HG03354 (cell line): ENCODE results near the gene SCARB2.
"Not testable (repeated sequence)": the region's sequence is repeated elsewhere in the genome, so short reads cannot be mapped to it uniquely, and the experiment has no call there.

Experiments
- ATAC-seq: cut with Tn5 transposase; IDR thresholded peaks from one replicate; pipeline ENCODE4 v1.9.1; 2021; ENCODE audit warnings: mild to moderate bottlenecking; ENCODE audit not compliant: unreplicated experiment, poor library complexity, severe bottlenecking

Gene SCARB2, protein sequence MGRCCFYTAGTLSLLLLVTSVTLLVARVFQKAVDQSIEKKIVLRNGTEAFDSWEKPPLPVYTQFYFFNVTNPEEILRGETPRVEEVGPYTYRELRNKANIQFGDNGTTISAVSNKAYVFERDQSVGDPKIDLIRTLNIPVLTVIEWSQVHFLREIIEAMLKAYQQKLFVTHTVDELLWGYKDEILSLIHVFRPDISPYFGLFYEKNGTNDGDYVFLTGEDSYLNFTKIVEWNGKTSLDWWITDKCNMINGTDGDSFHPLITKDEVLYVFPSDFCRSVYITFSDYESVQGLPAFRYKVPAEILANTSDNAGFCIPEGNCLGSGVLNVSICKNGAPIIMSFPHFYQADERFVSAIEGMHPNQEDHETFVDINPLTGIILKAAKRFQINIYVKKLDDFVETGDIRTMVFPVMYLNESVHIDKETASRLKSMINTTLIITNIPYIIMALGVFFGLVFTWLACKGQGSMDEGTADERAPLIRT

DNA sequence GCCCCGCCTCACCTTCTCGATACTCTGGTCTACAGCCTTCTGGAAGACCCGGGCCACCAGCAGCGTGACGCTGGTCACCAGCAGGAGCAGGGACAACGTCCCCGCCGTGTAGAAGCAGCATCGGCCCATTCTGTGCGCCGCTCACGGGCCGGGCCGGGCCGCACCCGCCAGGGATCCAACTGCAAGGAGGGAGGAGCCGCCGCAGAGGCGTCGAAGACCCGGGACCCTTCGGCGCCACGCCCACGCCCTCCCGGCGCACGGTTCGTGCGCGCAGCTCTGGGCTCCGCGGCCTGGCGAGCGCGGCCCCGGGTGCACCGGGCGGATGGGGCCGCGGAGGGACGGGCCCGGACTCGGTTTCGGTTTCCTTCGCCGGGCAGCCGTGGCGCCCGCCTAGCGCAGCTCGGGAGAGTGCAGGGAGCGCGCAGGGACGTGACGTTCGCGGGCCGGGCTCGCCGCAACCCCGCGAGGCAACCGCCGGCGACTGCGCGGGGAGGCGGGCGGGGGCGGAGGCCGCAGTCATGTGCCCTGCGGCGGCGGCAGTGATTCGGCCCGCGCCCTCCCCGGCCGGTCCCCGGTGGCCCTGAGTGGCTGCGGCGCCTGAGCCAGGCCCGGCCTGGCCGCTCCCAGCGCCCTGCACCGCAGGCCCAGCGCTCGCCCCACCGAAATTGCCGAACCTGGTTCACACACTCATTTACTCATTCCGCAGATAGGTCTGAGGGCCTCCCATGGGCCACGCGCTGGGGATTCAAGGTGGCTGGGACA lies at the start of gene SCARB2:
Gene SCARB2, minus strand, starts transcription at position 410 of the 762 bp plus-strand sequence. Its CDS starts 281 bp downstream, at position 129.
- peak; percentile 79 for ATAC-seq

DNA sequence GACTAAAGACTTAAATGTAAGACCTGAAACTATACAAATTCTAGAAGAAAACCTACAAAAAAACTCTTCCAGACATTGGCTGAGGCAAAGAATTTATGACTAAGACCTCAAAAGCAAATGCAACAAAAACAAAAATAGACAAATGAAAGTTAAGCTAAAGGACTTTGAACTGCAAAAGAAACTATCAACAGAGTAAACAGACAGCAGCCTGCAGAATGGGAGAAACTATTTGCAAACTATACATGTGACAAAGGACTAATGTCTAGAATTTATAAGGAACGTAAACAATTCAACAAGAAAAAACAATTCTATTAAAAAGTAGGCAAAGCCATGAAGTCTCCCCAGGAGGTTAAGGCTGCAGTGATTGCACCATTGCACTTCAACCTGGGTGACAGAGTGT lies 46.9 kb upstream of the SCARB2 start:
- no peak for ATAC-seq

DNA sequence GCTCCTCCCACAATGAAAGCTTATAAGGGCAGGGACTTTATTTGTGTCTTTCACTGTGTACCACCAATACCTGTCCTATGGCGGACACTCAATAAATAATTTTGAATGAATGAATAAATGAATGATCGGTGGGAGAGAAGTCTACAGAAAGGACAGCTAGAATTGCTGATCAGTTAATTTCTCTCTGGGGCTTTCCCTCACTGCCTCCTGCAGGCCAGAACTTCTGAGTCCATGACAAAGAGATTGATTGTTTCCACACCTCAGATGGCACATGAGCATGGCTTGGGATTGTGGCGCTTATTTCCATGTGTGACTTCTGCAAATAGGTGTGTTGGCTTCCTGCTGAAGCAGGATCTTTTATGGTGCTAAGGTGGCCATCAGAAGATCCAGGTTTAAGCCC lies 44.2 kb upstream of the SCARB2 start:
- no peak for ATAC-seq

DNA sequence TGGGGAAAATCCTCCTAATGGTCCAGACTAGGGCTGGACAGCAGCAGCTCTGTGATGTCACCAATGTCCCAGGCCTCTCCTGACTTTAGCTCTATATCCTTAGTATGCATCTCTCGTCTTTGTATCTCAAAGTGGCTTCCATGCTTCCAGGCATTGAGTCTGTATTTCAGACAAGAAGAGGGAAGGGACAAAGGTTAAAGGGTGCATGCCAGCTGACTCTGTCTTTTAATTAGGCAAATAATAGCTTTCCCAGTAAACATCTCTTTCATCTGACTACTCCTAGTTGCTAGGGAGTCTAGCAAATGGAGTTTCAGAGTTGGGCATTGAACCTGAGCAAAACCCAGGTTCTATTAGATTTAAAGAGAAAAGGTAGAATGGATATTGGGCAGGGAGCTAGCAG lies 43.3 kb upstream of the SCARB2 start:
- ATAC-seq = no peak

DNA sequence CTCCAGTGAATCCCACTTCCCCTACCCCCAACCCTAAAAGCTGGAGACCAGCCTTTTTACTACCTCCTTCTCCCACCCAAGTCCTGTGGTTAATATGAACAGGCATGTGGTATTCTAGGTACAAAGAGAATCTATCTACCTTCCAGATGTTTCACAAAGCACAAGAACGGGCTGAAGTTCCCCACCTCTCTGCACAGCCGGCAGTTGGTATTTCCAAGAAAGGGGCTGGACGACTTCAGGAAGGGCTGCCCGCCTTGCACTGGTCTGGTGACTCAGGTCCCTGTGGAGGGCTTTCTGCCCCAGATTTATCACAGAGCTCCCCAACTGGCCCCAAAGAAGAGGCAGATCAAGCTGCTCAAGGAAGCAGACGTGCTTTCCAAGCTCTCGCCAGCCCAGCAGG lies 42.4 kb upstream of the SCARB2 start:
- ATAC-seq = no peak

DNA sequence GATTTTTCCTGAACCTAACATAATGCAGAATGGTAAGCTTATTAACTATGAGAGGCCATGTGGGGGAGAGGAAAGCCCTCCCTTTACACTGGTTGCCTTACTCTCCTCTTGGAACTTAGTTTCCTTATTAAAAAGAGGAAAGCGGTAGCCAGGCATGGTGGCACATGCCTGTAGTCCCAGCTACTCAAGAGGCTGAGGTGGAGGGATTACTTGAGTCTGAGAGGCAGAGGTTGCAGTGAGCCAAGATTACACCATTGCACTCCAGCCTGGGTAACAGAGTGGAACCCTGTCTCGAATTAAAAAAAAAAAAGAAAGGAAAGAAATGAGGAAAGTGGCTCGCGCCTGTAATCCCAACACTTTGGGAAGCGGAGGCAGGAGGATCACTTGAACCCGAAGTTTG lies 39.9 kb upstream of the SCARB2 start:
- ATAC-seq = no peak

DNA sequence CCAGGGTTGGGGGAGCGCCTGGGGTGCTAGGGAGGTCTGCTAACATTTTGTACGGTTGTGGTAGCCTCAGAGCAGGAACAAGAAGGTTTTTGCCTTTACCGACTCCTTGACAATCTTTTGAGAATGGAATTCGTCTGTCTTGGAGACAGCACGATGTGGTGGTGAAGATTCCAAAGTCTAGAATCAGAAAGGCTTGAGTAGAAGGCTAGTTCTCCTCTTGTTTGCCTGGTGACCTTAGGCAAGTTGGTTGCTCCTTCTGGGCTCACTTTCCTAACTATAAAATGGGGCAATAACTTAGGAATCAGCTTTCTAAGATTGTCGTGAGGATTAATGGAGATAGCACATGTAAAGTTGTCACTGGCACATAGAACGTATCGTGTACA lies 38.6 kb upstream of the SCARB2 start:
- ATAC-seq = no peak

DNA sequence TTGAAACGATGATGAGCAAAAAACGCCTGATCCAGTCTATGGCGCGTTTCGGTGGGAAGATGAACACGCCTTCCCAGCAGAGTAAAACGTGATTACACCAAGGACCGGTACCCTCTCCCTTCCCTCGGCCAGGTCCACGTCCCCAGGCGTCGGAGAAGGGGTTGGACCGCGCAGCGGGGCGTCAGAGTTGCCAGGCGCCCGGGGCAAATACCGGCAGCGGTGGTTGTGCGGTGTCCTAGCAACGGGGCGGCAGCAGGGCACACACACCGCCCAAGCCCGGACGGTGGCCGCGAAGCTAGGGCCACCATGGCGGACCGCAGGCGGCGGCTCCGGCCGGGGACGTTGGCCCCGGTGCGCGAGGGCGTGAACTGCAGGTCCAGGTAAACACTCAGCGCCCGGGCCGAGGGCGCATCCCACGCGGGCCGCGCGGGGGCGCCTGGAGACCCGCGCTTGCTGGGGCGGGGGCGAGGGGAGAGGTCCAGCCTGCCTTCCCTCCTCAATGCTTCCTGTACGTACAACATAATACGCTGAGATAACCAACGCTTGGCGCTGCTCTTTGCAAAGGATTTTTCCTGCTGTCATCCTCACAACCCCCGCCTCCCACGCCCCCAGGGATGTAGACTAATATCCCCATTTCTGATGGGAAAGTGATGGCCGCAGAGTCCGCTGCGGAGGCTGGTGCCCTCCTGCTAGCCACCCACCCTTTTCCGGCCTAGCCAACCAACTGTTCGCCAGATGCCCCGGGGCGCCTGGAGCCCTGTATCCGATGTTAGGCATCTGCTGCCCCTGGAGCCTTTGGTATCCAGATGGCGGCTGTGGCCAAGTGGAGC lies 38.0 kb upstream of the SCARB2 start, which contains the start of gene FAM47E:
Gene FAM47E, plus strand, starts transcription at position 281 of the 830 bp plus-strand sequence. Its CDS starts 26 bp downstream, at position 307.
- peak; percentile 71 for ATAC-seq

DNA sequence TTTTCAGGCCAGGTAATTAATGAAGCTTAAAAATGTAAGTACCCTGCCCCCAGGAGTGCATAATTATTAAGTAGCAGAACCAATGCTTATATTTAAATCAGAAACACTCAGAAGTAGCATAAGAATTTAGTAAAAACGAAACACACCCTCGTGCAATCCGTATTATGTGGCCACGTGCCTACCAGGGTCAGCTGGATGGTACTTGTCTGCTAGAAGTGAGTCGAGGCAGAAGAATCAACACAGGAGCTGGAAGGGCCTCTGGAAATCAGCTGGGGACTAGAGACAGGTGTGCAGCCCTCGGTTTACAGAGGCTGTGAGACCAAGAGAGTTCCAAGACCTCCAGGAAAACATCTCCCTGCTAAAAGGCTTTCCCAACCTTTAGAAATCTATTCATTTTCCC lies 37.3 kb upstream of the SCARB2 start:
- ATAC-seq = no peak

DNA sequence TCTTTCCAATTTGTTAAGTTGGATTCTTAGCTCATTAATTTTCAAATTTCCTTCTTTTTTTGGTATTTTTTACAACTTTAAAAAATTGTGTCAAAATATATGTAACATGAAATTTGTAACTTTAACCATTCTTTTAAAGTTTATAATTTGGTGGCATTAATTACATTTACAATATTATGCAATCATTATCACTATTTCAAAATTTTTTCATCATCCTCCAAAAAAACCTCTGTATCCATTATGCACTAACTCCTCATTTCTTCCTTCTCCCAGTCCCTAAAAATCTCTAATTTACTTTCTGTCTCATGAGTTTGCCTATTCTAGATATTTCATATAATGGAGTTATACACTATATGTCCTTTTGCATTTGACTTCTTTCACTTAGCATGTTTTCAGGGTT lies 33.2 kb upstream of the SCARB2 start:
- no peak for ATAC-seq

DNA sequence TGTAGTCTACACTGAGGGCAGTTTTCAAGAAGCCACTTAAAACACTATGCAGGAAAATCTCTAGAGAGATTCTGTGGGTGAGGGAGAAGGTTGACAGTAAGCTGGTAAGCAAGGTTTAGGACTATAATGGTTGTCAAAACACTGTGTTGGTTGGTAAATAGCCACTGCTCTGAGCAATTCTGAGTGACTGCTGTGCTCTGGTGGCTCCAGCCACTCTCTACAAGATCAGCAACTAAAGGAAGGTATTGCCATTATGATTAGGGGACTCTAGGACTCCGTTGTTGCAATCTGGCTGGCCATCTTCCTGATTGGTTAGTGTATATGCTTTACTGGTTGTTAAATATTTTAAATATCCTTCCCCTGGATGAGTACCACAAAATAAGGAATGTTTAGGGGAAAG lies 32.4 kb upstream of the SCARB2 start:
- no peak for ATAC-seq

DNA sequence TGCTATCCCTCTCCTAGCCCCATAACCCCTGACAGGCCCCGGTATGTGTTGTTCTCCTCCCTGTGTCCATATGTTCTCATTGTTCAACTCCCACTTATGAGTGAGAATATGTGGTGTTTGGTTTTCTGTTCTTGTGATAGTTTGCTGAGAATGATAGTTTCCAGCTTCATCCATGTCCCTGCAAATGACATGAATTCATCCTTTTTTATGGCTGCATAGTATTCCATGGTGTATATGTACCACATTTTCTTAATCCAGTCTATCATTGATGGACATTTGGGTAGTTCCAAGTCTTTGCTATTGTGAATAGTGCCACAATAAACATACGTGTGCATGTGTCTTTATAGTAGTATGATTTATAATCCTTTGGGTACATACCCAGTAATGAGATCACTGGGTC lies 30.3 kb upstream of the SCARB2 start:
- ATAC-seq = not testable (repeated sequence)

DNA sequence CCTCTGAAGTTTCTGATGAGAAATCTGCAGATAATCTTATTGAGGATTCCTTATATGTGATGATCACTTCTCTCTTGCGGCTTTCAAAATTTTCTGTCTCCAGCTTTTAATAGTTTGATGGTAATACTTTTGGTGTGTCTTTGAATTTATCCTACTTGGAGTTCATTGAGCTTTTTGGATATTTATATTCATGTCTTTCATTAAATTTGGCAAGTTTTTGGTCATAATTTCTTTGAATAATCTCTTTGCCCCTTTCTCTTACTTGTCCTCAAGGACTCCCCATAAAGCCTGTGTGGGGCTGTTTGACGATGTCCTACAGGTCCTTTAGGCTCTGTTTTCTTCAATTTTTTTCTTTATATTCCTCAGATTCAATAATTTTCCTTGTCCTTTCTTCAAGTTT lies 26.6 kb upstream of the SCARB2 start:
- ATAC-seq = no peak

DNA sequence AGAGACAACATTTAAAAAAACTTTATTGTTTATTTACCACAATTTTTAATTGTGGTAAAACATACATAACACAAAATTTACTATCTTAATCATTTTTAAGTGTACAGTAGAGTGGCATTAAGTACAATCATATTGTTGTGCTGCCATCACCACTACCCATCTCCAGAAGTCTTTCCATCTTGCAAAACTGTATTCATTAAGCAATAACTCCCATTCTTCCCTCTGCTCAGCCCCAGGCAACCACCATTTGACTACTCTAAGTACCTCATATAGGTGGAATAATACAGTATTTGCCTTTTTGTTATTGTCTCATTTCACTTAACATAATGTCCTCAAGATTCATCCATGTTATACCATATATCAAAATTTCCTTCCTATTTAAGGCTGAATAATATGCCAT lies 25.1 kb upstream of the SCARB2 start:
- no peak for ATAC-seq

DNA sequence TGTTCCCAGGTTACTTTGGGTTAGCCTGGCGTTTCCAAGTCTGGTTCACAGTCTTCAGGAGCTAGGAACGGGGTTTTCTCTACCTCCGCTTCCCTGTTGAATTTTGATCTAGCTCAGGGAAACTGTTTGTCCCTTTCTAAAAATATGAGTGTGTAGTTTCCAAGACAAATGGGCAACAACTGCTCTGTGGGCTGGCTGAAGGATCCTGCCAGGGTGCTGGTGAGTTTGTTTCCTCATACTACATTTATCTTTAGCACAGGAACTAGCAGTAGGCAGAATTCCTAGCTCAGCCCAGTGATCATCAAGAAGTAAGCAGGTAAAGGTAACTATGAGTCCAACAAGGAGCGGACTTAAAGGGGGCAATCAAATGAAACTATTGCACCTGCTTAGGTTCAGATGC lies 24.6 kb upstream of the SCARB2 start:
- ATAC-seq = no peak

DNA sequence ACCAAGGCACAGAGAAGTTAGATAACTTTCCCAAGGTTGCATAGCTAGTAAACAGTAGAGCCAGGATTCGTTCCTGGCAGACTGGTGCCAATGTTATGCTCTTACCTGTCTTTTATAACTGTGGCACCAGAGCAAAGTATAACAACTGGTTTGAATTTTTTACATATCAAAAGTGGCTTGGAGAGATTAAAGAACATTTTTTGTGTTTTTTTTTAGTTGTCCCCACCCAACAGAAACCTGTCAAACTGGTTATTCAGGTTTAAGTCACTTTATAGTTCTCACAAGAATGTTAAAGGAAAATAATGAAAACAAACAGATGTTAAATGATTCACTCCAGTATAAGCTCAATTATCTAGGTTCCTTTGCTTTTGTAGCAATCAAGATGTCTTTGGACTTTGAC lies 22.3 kb upstream of the SCARB2 start:
- no peak for ATAC-seq

DNA sequence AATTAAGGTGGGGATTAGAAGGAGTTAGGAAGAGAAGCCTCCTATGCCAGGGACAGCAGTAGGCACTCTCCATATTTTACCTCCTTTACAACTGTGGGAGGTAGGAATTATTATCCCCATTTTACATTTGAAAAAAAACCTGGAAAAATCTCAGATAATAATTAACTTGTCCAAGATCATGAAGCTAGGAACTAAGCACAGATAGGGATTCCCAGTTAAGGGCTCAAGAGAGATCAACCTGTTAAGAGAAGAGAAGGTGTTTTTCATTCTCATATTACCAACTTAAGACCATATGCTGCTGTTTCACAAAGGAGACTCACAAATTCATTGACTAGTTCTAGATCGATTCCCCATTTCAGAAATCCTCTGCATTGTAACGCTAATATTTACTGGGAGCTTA lies 21.8 kb upstream of the SCARB2 start:
- ATAC-seq = no peak

DNA sequence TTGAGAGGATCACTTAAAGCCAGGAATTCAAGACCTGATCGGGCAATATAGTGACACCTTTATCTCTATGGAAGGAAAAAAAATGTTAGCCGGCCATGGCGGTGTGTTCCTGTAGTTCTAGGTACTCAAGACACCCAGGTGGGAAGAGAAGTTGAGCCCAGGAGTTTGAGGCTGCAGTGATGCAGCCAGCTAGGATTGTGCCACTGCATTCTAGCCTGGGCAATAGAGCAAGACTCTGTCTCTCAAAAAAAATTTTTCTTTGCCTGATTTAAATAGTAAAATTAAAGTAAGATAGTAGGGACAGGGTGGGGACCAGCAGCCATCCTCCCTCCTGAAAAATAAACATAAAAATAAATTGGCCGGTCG lies 21.0 kb upstream of the SCARB2 start:
- no peak for ATAC-seq

DNA sequence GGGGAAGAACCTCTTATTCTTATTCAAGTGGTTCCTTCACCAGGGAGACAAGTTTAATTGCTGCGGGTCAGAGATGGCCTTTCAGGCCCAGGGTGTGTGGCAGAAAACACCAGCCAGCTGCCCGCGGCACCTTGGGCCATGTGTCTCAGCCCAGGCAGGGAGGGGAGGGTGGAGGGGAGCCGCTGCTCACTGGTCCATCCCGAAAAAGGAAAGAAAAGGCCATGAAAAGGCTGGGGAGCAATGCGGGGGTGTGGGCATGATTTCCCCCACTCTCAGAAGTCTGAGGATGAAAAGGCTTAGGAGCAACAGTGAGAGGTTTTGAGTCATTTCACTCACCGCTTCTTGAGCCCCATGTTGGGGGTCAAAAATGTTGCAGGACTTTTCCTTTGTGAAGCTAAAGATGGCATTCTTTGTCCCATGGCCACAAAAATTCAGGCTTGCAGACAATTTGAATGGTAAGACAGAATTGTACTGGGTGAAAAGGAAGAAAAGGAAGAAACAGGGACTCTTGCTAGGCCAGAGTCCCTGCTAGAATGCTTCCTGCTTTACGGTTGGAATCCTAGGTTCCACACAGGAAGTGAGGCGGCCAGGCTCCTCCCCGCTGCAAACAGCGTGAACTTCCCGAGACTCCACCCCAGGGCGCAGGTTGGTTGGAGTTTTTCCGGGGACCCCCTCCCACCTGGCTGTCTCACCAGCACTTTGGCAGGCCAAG lies 20.5 kb upstream of the SCARB2 start:
- ATAC-seq = no peak

DNA sequence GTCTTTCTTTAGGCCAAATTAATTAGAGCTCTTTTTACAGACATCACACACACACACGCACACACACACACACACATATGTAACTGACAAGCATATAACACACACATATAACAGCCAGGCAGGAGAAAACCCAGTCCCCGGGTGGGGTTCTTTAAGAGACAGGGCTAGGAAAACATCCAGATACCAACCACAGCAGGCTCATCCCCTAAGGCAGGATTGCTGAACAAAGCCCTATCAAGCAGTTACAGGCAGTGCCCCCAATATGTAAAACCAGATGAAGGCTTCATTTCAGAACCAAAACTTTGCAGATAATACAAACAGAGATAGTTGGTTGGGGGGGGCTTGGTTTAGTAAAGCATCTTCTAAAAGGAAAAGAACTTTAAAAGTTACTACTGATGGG lies 19.9 kb upstream of the SCARB2 start:
- ATAC-seq = no peak
